ENCODE measurements around the gene ABCA9. TPM values are rescaled to one million over a fixed set of nuclear protein-coding genes. Genes with fewer than 3 reads are reported as not detected.
"Not testable (repeated sequence)": the region's sequence is repeated elsewhere in the genome, so short reads cannot be mapped to it uniquely, and the experiment has no call there.

ABCA9 gene
- polyA plus RNA-seq, 4 donors, result 1.6 to 5.7 (median 2.7) TPM

- DNase-seq (ENCODE audit: low read depth in 4 of 4, low spot score in 2 of 4), result no peak
Measured at GRCh38 chr17:69045646-69046045, 15.1 kb downstream of the ABCA9 start.

DNA sequence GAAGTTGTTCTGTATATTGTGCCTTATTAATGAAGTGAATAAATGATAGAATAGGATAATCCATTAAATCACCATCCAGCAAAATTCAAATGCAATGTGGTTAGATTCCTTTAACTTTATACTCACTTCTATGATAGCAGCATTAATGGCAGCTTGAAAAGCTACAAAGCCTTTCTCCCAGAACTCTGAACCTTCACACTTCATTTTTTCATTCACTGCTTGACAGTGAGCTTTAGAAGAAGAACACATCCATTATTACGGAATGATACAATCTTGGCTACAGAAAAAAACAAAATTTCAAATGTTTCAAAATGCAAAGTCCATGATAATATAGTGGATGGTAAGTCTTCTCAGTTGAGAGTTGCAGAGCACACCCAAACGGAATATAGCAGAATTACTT lies 16.4 kb downstream of the ABCA9 start:
- DNase-seq (ENCODE audit: low read depth in 4 of 4, low spot score in 2 of 4), result no peak

GRCh38 chr17:69043098-69043734 lies 17.5 kb downstream of the ABCA9 start:
- no peak for DNase-seq (ENCODE audit: low read depth in 4 of 4, low spot score in 2 of 4)

DNA sequence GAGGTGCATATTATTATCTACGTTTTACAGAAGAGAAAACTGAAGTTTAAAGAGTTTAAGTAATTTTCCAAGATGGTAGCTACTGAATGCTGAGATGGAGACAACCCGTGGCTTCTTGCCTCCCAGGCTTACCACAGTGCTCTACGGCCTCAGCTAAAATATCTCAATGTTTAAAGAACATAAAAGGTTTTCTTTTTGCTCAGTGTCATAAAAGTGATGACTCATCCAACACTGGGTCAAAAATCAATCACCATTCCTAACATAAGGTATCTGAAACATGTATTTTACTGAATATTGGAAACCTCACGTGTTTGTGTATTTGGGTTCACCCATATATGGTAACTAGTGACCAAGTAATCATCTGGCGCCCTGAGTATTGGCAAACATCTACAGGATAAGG lies 18.4 kb downstream of the ABCA9 start:
- no peak for DNase-seq (ENCODE audit: low read depth in 4 of 4, low spot score in 2 of 4)

GRCh38 chr17:69031839-69032238 lies 28.9 kb downstream of the ABCA9 start:
- no peak for DNase-seq (ENCODE audit: low read depth in 4 of 4, low spot score in 2 of 4)

- no peak for DNase-seq (ENCODE audit: low read depth in 4 of 4, low spot score in 2 of 4)
Measured at GRCh38 chr17:69030169-69030568, 30.6 kb downstream of the ABCA9 start.

DNA sequence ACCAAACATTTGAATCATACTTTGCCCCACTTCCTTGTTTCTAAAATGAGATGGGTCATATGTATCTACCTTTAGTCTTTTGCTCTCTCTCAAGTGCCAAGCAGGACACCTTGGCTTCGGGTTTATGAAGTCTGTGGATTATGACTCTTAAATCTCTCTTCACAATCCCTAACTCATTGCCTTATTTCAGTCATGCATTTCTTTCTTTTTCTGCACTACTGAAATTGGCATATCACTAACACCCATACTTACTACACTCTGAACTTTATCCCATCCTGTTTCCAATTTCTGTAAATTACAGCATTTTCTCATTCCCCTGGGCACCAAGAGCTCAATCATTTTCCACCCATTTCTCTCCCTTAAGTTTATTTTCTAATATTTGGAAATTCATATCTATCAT lies 42.0 kb downstream of the ABCA9 start:
- DNase-seq (ENCODE audit: low read depth in 4 of 4, low spot score in 2 of 4), result no peak

GRCh38 chr17:69018022-69018615 lies 42.6 kb downstream of the ABCA9 start:
- DNase-seq (ENCODE audit: low read depth in 4 of 4, low spot score in 2 of 4), result no peak

- no peak for DNase-seq (ENCODE audit: low read depth in 4 of 4, low spot score in 2 of 4)
Measured at GRCh38 chr17:69015631-69016030, 45.1 kb downstream of the ABCA9 start.

GRCh38 chr17:69012895-69013805 lies 47.6 kb downstream of the ABCA9 start:
- no peak for DNase-seq (ENCODE audit: low read depth in 4 of 4, low spot score in 2 of 4)

DNA sequence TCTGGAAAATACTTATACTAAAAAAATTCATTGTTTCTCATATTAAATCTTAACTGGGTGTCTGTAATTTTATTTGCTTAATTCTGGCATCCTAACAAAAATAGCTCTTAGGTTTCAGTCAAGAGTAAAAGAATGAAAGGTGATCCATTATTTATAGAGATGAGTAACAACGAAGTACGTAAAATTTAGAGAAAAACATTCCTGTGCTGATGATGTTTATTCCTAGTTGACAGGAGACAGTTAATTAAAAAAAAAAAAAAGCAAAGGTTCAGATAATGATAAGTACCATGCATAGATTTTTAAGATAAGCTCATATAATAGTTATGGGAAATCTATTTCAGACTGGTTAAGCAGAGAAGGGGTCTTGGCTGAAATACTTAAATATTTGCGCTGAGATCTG lies 50.8 kb downstream of the ABCA9 start:
- no peak for DNase-seq (ENCODE audit: low read depth in 4 of 4, low spot score in 2 of 4)

DNA sequence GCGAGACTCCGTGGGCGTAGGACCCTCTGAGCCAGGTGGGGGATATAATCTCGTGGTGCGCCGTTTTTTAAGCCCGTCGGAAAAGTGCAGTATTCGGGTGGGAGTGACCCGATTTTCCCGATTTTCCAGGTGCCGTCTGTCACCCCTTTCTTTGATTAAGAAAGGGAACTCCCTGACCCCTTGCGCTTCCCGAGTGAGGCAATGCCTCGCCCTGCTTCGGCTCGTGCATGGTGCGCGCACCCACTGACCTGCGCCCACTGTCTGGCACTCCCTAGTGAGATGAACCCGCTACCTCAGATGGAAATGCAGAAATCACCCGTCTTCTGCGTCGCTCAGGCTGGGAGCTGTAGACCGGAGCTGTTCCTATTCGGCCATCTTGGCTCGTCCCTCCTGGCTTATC lies 56.0 kb downstream of the ABCA9 start:
- DNase-seq (ENCODE audit: low read depth in 4 of 4, low spot score in 2 of 4), result not testable (repeated sequence)

- DNase-seq (ENCODE audit: low read depth in 4 of 4, low spot score in 2 of 4), result not testable (repeated sequence)
Measured at GRCh38 chr17:68999743-69000142, 61.0 kb downstream of the ABCA9 start.

DNA sequence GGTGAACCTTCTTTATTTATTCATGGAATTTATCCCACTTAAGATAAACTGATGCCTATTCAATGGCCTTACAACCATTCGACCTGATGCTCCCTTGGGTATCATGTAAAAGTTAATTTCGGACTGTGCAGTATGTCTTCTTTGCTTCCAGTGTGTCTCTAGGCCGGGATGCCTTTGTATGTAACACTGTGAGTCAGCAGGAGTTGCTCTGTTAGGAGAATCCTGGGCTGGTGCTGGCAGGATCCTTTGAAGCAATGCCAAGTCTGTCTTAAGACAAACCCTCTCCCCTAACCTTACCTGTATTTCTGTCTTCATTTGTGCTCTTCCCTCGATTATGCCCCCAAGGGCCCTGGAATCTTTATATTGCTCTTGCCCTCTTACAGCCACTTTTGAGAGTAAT lies 67.6 kb downstream of the ABCA9 start:
- DNase-seq (ENCODE audit: low read depth in 4 of 4, low spot score in 2 of 4), result no peak

DNA sequence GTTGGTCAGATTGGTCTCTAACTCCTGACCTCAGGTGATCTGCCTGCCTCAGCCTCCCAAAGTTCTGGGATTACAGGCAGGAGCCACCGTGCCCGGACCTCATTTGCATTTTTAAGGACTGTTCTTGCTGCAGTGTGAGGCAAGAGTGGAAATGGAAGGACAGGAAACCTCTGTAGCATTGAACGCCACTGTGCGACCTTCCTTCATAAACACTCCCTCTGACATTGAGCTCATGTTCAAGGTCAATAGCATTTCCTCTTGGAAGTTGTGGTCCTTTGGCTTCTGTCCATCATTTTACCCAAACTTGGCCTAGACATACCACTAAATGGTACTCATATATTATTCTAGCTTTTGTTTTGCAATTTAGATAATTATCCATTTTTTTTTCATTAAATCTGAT lies 72.8 kb downstream of the ABCA9 start:
- no peak for DNase-seq (ENCODE audit: low read depth in 4 of 4, low spot score in 2 of 4)

DNA sequence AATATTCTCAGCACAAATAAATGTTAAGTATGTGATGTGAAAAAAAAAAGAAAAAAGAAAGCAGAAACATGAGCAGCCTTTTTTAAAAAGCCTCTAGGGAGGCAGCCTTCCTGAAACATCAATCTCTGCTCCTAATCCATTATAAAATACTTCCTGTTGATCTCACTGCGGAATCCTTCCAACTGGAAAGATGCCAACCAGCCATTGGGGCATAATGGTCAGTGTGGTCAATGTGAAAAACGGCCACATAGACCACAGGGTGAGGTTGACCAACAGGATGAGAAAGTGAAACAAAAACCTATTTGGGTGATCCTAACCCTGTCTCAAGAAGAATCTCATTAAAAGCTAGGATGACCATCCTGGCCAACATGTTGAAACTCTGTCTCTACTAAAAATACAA lies 79.4 kb downstream of the ABCA9 start:
- DNase-seq (ENCODE audit: low read depth in 4 of 4, low spot score in 2 of 4), result peak; percentile 29 to 48 (median 42)

GRCh38 chr17:68973098-68973846 lies 87.5 kb downstream of the ABCA9 start:
- no peak for DNase-seq (ENCODE audit: low read depth in 4 of 4, low spot score in 2 of 4)

DNA sequence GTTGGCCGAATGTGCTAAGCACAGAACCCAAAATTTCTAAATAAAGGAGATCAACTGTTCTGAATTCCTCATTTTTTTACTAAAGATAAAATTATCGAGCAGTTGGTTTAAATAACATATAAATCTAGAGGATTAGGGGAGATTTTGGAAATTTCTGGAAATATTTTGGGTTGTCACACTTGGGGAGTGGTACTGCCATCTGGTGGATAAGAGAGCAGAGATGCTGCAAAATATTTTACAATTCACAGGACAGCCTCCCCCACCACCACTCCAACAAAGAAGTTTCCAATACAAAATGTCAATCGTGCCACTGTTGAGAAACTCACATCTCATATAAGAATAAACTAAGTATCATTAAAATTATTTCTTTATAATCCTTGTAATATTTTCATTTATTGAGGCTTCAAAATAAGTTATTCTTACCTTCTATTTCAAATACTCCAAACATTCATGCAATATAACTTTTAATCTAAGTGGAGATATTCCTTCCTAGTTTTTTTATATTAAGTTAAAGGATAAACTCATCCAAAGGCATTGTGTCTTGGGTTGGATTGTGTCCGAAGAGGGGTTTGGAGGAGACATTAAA lies 88.5 kb downstream of the ABCA9 start:
- no peak for DNase-seq (ENCODE audit: low read depth in 4 of 4, low spot score in 2 of 4)

DNA sequence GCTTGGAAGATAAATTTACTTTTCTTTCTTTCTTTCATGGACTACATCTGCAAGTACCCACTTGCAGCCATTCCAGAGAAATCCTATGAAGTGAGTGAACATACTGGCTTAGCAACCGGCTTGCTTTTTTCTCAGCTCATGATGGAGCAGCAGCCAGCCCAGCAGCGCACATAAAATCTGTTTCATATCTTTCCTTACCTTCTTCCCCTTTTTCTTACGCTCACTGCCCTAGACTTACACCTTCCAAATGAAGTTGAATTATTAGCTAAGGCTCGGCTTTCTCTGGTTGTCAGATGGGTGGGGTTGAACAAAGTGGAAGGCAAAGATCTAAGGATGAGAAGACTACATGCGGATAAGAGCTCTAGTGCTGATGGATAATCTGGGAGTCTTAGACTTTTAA lies 91.6 kb downstream of the ABCA9 start:
- DNase-seq (ENCODE audit: low read depth in 4 of 4, low spot score in 2 of 4), result no peak

- no peak for DNase-seq (ENCODE audit: low read depth in 4 of 4, low spot score in 2 of 4)
Measured at GRCh38 chr17:68963958-68964357, 96.8 kb downstream of the ABCA9 start.
